Measurements from ENCODE around the gene CDC42BPB.
"Not testable (repeated sequence)": the region's sequence is repeated elsewhere in the genome, so short reads cannot be mapped to it uniquely, and the experiment has no call there.

The CDC42BPB gene

GRCh38 chr14:102898298-102898697, 159.1 kb downstream of the CDC42BPB start:
- Histone ChIP-seq H3K4me3 (ENCODE audit: low read depth, low read length) (no peak overlapping the region), H3K36me3 (ENCODE audit: control insufficient read depth, insufficient read depth, low read length) (peaks cover 11% of the 10 kb centered on the region; the same call in 1 of the 2 replicates)

GRCh38 chr14:102897299-102898027, 159.9 kb downstream of the CDC42BPB start:
- Histone ChIP-seq H3K4me1 (ENCODE audit: control insufficient read depth, insufficient read depth, low read length) (no peaks in the 10 kb centered on the region), H3K9me3 (ENCODE audit: control insufficient read depth, insufficient read depth, low read depth, low read length) (no peaks in the 10 kb centered on the region)

More at GRCh38 chr14:102898298-102898697, 159.1 kb downstream of the CDC42BPB start:
- Histone ChIP-seq H3K9me3 (ENCODE audit: control insufficient read depth, insufficient read depth, low read depth, low read length) (no peaks in the 10 kb centered on the region), H3K4me1 (ENCODE audit: control insufficient read depth, insufficient read depth, low read length) (no peaks in the 10 kb centered on the region), H3K9ac (ENCODE audit: low read length) (no peak overlapping the region), H3K27ac (ENCODE audit: low read depth, low read length) (no peak overlapping the region), H3K27me3 (ENCODE audit: control insufficient read depth, insufficient read depth, low read length) (no peaks in the 10 kb centered on the region)

GRCh38 chr14:102896735-102897134, 160.6 kb downstream of the CDC42BPB start:
- not testable (repeated sequence) for H3K27me3 ChIP-seq (ENCODE audit: control insufficient read depth, insufficient read depth, low read length); H3K4me3 ChIP-seq (ENCODE audit: low read depth, low read length); H3K4me1 ChIP-seq (ENCODE audit: control insufficient read depth, insufficient read depth, low read length); H3K9me3 ChIP-seq (ENCODE audit: control insufficient read depth, insufficient read depth, low read depth, low read length); H3K27ac ChIP-seq (ENCODE audit: low read depth, low read length); H3K9ac ChIP-seq (ENCODE audit: low read length); H3K36me3 ChIP-seq (ENCODE audit: control insufficient read depth, insufficient read depth, low read length)

More at GRCh38 chr14:102897299-102898027, 159.9 kb downstream of the CDC42BPB start:
- no peak overlapping the region for H3K9ac ChIP-seq (ENCODE audit: low read length)
- no peak overlapping the region for H3K27ac ChIP-seq (ENCODE audit: low read depth, low read length)
- H3K4me3 ChIP-seq (ENCODE audit: low read depth, low read length): no peak overlapping the region
- no peaks in the 10 kb centered on the region for H3K27me3 ChIP-seq (ENCODE audit: control insufficient read depth, insufficient read depth, low read length)
- H3K36me3 ChIP-seq (ENCODE audit: control insufficient read depth, insufficient read depth, low read length): peaks cover 7% of the 10 kb centered on the region; the same call in 1 of the 2 replicates

DNA sequence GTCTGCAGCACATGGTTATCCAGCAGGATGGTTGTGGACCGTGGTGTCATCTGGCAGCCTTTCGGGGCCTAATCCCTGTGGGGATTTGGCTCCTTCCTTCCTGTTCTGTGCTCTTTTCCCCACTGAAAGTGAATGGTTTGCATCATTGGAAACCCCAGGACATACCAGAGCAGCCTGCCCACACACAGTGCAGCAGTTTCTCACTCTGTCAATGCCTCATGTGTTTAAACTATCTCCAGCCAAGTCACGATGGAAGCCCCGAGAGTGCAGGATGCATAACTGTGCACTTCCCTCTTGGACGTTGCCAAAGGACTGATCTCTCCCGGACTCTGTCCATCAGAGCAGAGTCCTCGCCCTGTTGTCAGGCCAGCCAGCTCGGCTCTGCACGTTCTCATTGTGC, 163.9 kb downstream of the CDC42BPB start:
- H3K27me3 ChIP-seq (ENCODE audit: control insufficient read depth, insufficient read depth, low read length): no peaks in the 10 kb centered on the region
- peaks cover 9% of the 10 kb centered on the region; the same call in 1 of the 2 replicates for H3K36me3 ChIP-seq (ENCODE audit: control insufficient read depth, insufficient read depth, low read length)
- H3K9me3 ChIP-seq (ENCODE audit: control insufficient read depth, insufficient read depth, low read depth, low read length): no peaks in the 10 kb centered on the region
- no peak overlapping the region for H3K9ac ChIP-seq (ENCODE audit: low read length)
- no peaks in the 10 kb centered on the region for H3K4me1 ChIP-seq (ENCODE audit: control insufficient read depth, insufficient read depth, low read length)
- no peak overlapping the region for H3K4me3 ChIP-seq (ENCODE audit: low read depth, low read length)
- H3K27ac ChIP-seq (ENCODE audit: low read depth, low read length): no peak overlapping the region

DNA sequence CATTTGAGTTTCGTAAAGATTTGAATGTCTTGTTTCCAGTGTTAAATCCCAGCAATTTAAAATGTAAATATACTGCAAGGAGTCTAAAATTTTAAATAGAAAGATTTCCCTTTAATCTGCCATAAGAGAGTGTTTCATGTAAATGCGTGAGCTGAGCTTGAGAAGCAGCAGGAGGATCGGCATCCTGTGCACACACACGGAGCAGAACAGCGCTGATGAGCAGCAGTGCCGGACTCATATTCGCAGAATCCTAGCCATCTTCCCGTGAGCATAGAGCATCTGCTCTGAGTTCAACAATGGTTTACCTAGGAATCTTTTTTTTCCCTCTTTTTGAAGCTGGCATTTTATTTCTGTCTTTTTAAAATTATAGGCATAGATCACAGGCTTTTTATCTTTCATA, 164.7 kb downstream of the CDC42BPB start:
- H3K4me1 ChIP-seq (ENCODE audit: control insufficient read depth, insufficient read depth, low read length): no peaks in the 10 kb centered on the region
- H3K27ac ChIP-seq (ENCODE audit: low read depth, low read length): no peak overlapping the region

GRCh38 chr14:102891556-102891955, 165.8 kb downstream of the CDC42BPB start:
- Histone ChIP-seq H3K4me1 (ENCODE audit: control insufficient read depth, insufficient read depth, low read length) (no peaks in the 10 kb centered on the region), H3K36me3 (ENCODE audit: control insufficient read depth, insufficient read depth, low read length) (peaks cover 9% of the 10 kb centered on the region; the same call in 1 of the 2 replicates), H3K27me3 (ENCODE audit: control insufficient read depth, insufficient read depth, low read length) (no peaks in the 10 kb centered on the region), H3K27ac (ENCODE audit: low read depth, low read length) (no peak overlapping the region), H3K4me3 (ENCODE audit: low read depth, low read length) (no peak overlapping the region), H3K9me3 (ENCODE audit: control insufficient read depth, insufficient read depth, low read depth, low read length) (no peaks in the 10 kb centered on the region), H3K9ac (ENCODE audit: low read length) (no peak overlapping the region)

More for the DNA sequence above, 164.7 kb downstream of the CDC42BPB start:
- no peak overlapping the region for H3K4me3 ChIP-seq (ENCODE audit: low read depth, low read length)
- H3K36me3 ChIP-seq (ENCODE audit: control insufficient read depth, insufficient read depth, low read length): peaks cover 9% of the 10 kb centered on the region; the same call in 1 of the 2 replicates
- no peaks in the 10 kb centered on the region for H3K27me3 ChIP-seq (ENCODE audit: control insufficient read depth, insufficient read depth, low read length)
- H3K9me3 ChIP-seq (ENCODE audit: control insufficient read depth, insufficient read depth, low read depth, low read length): no peaks in the 10 kb centered on the region
- no peak overlapping the region for H3K9ac ChIP-seq (ENCODE audit: low read length)

- H3K9me3 ChIP-seq (ENCODE audit: control insufficient read depth, insufficient read depth, low read depth, low read length): no peaks in the 10 kb centered on the region
- peaks cover 12% of the 10 kb centered on the region; the same call in 1 of the 2 replicates for H3K36me3 ChIP-seq (ENCODE audit: control insufficient read depth, insufficient read depth, low read length)
- H3K4me3 ChIP-seq (ENCODE audit: low read depth, low read length): no peak overlapping the region
- no peak overlapping the region for H3K9ac ChIP-seq (ENCODE audit: low read length)
- H3K27ac ChIP-seq (ENCODE audit: low read depth, low read length): no peak overlapping the region
- no peaks in the 10 kb centered on the region for H3K27me3 ChIP-seq (ENCODE audit: control insufficient read depth, insufficient read depth, low read length)
- no peaks in the 10 kb centered on the region for H3K4me1 ChIP-seq (ENCODE audit: control insufficient read depth, insufficient read depth, low read length)
Measured at GRCh38 chr14:102891111-102891510, 166.2 kb downstream of the CDC42BPB start.

GRCh38 chr14:102889615-102890014, 167.7 kb downstream of the CDC42BPB start:
- H3K9ac ChIP-seq (ENCODE audit: low read length): no peak overlapping the region
- no peak overlapping the region for H3K4me3 ChIP-seq (ENCODE audit: low read depth, low read length)
- no peaks in the 10 kb centered on the region for H3K9me3 ChIP-seq (ENCODE audit: control insufficient read depth, insufficient read depth, low read depth, low read length)
- no peaks in the 10 kb centered on the region for H3K27me3 ChIP-seq (ENCODE audit: control insufficient read depth, insufficient read depth, low read length)
- H3K36me3 ChIP-seq (ENCODE audit: control insufficient read depth, insufficient read depth, low read length): peaks cover 11% of the 10 kb centered on the region; the same call in 1 of the 2 replicates
- H3K4me1 ChIP-seq (ENCODE audit: control insufficient read depth, insufficient read depth, low read length): no peaks in the 10 kb centered on the region
- no peak overlapping the region for H3K27ac ChIP-seq (ENCODE audit: low read depth, low read length)

GRCh38 chr14:102888748-102889147, 168.6 kb downstream of the CDC42BPB start:
- no peak overlapping the region for H3K27ac ChIP-seq (ENCODE audit: low read depth, low read length)
- H3K9ac ChIP-seq (ENCODE audit: low read length): no peak overlapping the region
- H3K4me1 ChIP-seq (ENCODE audit: control insufficient read depth, insufficient read depth, low read length): no peaks in the 10 kb centered on the region
- H3K36me3 ChIP-seq (ENCODE audit: control insufficient read depth, insufficient read depth, low read length): peaks cover 11% of the 10 kb centered on the region; the same call in 1 of the 2 replicates
- H3K27me3 ChIP-seq (ENCODE audit: control insufficient read depth, insufficient read depth, low read length): no peaks in the 10 kb centered on the region
- H3K4me3 ChIP-seq (ENCODE audit: low read depth, low read length): no peak overlapping the region
- no peaks in the 10 kb centered on the region for H3K9me3 ChIP-seq (ENCODE audit: control insufficient read depth, insufficient read depth, low read depth, low read length)

DNA sequence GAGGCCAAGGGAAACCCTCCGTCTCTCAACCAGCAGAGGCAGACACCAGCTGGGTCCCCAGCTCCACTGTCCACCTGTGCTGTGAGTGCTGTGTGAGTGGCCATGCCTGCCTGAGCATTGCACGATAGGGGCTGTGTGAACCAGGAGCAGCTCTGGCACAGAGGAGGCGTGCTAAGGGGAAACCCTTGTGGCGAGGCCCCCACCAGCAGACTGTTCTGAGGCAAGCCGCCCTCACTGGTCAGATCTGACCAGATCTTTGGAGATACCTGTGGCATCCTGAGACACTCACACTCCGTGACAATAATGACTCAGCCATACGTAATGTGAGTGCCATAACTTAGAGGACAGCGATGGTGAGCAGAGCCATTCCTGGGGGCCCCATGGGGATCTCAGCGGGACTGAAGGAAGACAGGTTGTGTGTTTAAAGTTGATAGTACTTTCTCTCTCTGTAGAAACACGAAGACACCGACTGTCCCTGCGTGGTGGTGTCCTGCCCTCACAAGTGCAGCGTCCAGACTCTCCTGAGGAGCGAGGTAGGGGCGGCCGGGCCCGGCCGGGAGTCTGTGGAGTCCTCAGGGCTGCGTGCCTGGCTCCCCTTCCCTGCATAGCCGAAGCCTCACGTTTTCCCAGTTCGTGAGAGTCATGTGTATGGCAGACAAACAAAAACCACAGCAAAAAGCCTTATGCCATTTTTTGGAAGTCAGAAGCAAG, 171.5 kb downstream of the CDC42BPB start:
- Histone ChIP-seq H3K4me3 (ENCODE audit: low read depth, low read length) (no peak overlapping the region), H3K36me3 (ENCODE audit: control insufficient read depth, insufficient read depth, low read length) (peaks cover 11% of the 10 kb centered on the region; the same call in 1 of the 2 replicates), H3K9ac (ENCODE audit: low read length) (no peak overlapping the region), H3K27ac (ENCODE audit: low read depth, low read length) (no peak overlapping the region), H3K4me1 (ENCODE audit: control insufficient read depth, insufficient read depth, low read length) (no peaks in the 10 kb centered on the region), H3K9me3 (ENCODE audit: control insufficient read depth, insufficient read depth, low read depth, low read length) (no peaks in the 10 kb centered on the region), H3K27me3 (ENCODE audit: control insufficient read depth, insufficient read depth, low read length) (no peaks in the 10 kb centered on the region)

- no peak overlapping the region for H3K9ac ChIP-seq (ENCODE audit: low read length)
- no peaks in the 10 kb centered on the region for H3K4me1 ChIP-seq (ENCODE audit: control insufficient read depth, insufficient read depth, low read length)
- H3K4me3 ChIP-seq (ENCODE audit: low read depth, low read length): no peak overlapping the region
- H3K9me3 ChIP-seq (ENCODE audit: control insufficient read depth, insufficient read depth, low read depth, low read length): no peaks in the 10 kb centered on the region
- H3K27ac ChIP-seq (ENCODE audit: low read depth, low read length): no peak overlapping the region
- H3K36me3 ChIP-seq (ENCODE audit: control insufficient read depth, insufficient read depth, low read length): 0 out of 2 replicates have a peak, but pooled peaks cover 4% of the 10 kb centered on the region
- H3K27me3 ChIP-seq (ENCODE audit: control insufficient read depth, insufficient read depth, low read length): no peaks in the 10 kb centered on the region
Measured at GRCh38 chr14:102883554-102883953, 173.8 kb downstream of the CDC42BPB start.

Measured in HUES6 (cell line).